ENCODE data around the gene TUBB3. TPM values are rescaled to one million over a fixed set of nuclear protein-coding genes. Genes with fewer than 3 reads are reported as not detected.
A peak's percentile ranks its signal among the peaks of the same experiment; 100 is the strongest.

The TUBB3 gene
- total and polyA plus RNA-seq, 9 of the 15 experiments (the other 6 are each of a cell fraction or from before 2014, with no cell fraction given), result 0.18 to 12.5 (median 5.0) TPM

- TF ChIP-seq E2F4 (CRISPR knock-in tag; IDR thresholded peaks at IDR 0.05; ENCODE audit: low read depth), result no peak
- TF ChIP-seq ZNF778 (CRISPR knock-in tag; IDR thresholded peaks at IDR 0.05), result no peak
- TF ChIP-seq MTA2 (IDR thresholded peaks at IDR 0.05; ENCODE audit: low read depth), result no peak
- no peak for TF ChIP-seq CHCHD3 (CRISPR knock-in tag; IDR thresholded peaks at IDR 0.05)
- peak; percentile 92 for TF ChIP-seq MYC (IDR thresholded peaks at IDR 0.05; ENCODE audit: low read depth, low read length)
- no peak for TF ChIP-seq MYC (CRISPR knock-in tag; IDR thresholded peaks at IDR 0.05; ENCODE audit: borderline replicate concordance, low read depth)
- TF ChIP-seq ZNF584 (CRISPR knock-in tag; IDR thresholded peaks at IDR 0.05; ENCODE audit: low read depth), result no peak
- no peak for TF ChIP-seq ETV6 (IDR thresholded peaks at IDR 0.05; ENCODE audit: borderline replicate concordance in 1 of 2, low read depth in 2 of 2, low read length in 1 of 2)
- no peak for TF ChIP-seq ETV6 (CRISPR knock-in tag; IDR thresholded peaks at IDR 0.05; ENCODE audit: borderline replicate concordance)
- TF ChIP-seq, protein P1, sequence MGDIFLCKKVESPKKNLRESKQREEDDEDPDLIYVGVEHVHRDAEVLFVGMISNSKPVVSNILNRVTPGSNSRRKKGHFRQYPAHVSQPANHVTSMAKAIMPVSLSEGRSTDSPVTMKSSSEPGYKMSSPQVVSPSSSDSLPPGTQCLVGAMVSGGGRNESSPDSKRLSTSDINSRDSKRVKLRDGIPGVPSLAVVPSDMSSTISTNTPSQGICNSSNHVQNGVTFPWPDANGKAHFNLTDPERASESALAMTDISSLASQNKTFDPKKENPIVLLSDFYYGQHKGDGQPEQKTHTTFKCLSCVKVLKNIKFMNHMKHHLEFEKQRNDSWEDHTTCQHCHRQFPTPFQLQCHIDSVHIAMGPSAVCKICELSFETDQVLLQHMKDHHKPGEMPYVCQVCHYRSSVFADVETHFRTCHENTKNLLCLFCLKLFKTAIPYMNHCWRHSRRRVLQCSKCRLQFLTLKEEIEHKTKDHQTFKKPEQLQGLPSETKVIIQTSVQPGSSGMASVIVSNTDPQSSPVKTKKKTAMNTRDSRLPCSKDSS (IDR thresholded peaks at IDR 0.05; ENCODE audit: low read depth, partially characterized antibody), result no peak
- peak; percentile 26 for TF ChIP-seq CXXC5 (CRISPR knock-in tag; IDR thresholded peaks at IDR 0.05)
Measured at GRCh38 chr16:89873972-89874689, 49.0 kb upstream of the TUBB3 start (continued).

Data from K562 (cell line).